ENCODE measurements around the gene LRRC14B. TPM values are rescaled to one million over a fixed set of nuclear protein-coding genes. Genes with fewer than 3 reads are reported as not detected.
"Not testable (repeated sequence)": the region's sequence is repeated elsewhere in the genome, so short reads cannot be mapped to it uniquely, and the experiment has no call there.

The LRRC14B gene
- total and polyA plus RNA-seq, 4 donors: not detected

GRCh38 chr5:241045-241669 is 49.9 kb downstream of the LRRC14B start:
- H3K9me3 ChIP-seq (ENCODE audit: control insufficient read depth, low read length); H3K4me1 ChIP-seq (ENCODE audit: control insufficient read depth in 1 of 2, insufficient read depth in 2 of 2, low read length in 2 of 2); H3K27me3 ChIP-seq (ENCODE audit: control insufficient read depth in 1 of 2, insufficient read depth in 2 of 2, low read length in 1 of 2); DNase-seq; H3K4me3 ChIP-seq (ENCODE audit: low read length in 2 of 2); ATAC-seq (ENCODE audit: low FRiP score); H3K36me3 ChIP-seq (ENCODE audit: control insufficient read depth in 1 of 2, insufficient read depth in 2 of 2, low read length in 1 of 2); H3K27ac ChIP-seq (ENCODE audit: low read depth in 1 of 2, low read length in 2 of 2); intact Hi-C loops (cut with DNase I): not testable (repeated sequence)
- 84 to 94% methylated on average over 13 of the region's 13 CpGs for WGBS, 2 donors

- H3K4me3 ChIP-seq (ENCODE audit: low read length in 2 of 2); H3K27me3 ChIP-seq (ENCODE audit: control insufficient read depth in 1 of 2, insufficient read depth in 2 of 2, low read length in 1 of 2); H3K9me3 ChIP-seq (ENCODE audit: control insufficient read depth, low read length); H3K4me1 ChIP-seq (ENCODE audit: control insufficient read depth in 1 of 2, insufficient read depth in 2 of 2, low read length in 2 of 2); DNase-seq; ATAC-seq (ENCODE audit: low FRiP score); H3K36me3 ChIP-seq (ENCODE audit: control insufficient read depth in 1 of 2, insufficient read depth in 2 of 2, low read length in 1 of 2); intact Hi-C loops (cut with DNase I); H3K27ac ChIP-seq (ENCODE audit: low read depth in 1 of 2, low read length in 2 of 2): not testable (repeated sequence)
- WGBS, 2 donors: 37 to 55% methylated on average over 12 of the region's 12 CpGs
Measured at GRCh38 chr5:243683-244367, 52.5 kb downstream of the LRRC14B start.

GRCh38 chr5:245717-246116 is 54.4 kb downstream of the LRRC14B start:
- H3K27ac ChIP-seq (ENCODE audit: low read depth in 1 of 2, low read length in 2 of 2); H3K9me3 ChIP-seq (ENCODE audit: control insufficient read depth, low read length); H3K36me3 ChIP-seq (ENCODE audit: control insufficient read depth in 1 of 2, insufficient read depth in 2 of 2, low read length in 1 of 2); H3K4me3 ChIP-seq (ENCODE audit: low read length in 2 of 2); H3K27me3 ChIP-seq (ENCODE audit: control insufficient read depth in 1 of 2, insufficient read depth in 2 of 2, low read length in 1 of 2); H3K4me1 ChIP-seq (ENCODE audit: control insufficient read depth in 1 of 2, insufficient read depth in 2 of 2, low read length in 2 of 2); ATAC-seq (ENCODE audit: low FRiP score); intact Hi-C loops (cut with DNase I); DNase-seq: not testable (repeated sequence)
- WGBS, 2 donors: 86 to 95% methylated on average over 5 of the region's 5 CpGs

Other genes with a start within 250 kb of the LRRC14B start
- under 1 TPM in 1 of 2 donors, not detected in 1; 0.21 TPM for gene PLEKHG4B, start 99.3 kb upstream of the LRRC14B start, total RNA-seq
- under 1 TPM in 1 of 2 donors, not detected in 1; 0.05 TPM for gene PLEKHG4B, start 99.3 kb upstream of the LRRC14B start, polyA plus RNA-seq
- 1 to 10 TPM; 5.6 to 6.7 TPM for gene CCDC127, start 26.7 kb downstream of the LRRC14B start, total RNA-seq
- 1 to 10 TPM; 2.1 to 2.9 TPM for gene CCDC127, start 26.7 kb downstream of the LRRC14B start, polyA plus RNA-seq
- gene SDHA, start 26.8 kb downstream of the LRRC14B start, total RNA-seq: 10 to 100 TPM; 73.5 to 89.4 TPM
- 10 to 100 TPM; 61.9 to 76.3 TPM for gene SDHA, start 26.8 kb downstream of the LRRC14B start, polyA plus RNA-seq
- gene PDCD6, start 80.2 kb downstream of the LRRC14B start, total RNA-seq: 10 to 100 TPM; 58.6 to 63.5 TPM
- gene PDCD6, start 80.2 kb downstream of the LRRC14B start, polyA plus RNA-seq: 10 to 100 TPM; 87.8 to 94.9 TPM
- 1 to 10 TPM; 1.9 to 3.8 TPM for gene AHRR, start 130.2 kb downstream of the LRRC14B start, total RNA-seq
- gene AHRR, start 130.2 kb downstream of the LRRC14B start, polyA plus RNA-seq: 1 to 10 TPM in 1 of 2 donors, under 1 TPM in 1; 0.13 to 1.6 TPM

Measured in aorta (tissue), 5 donors.